ENCODE measurements around the gene MYH10.

MYH10 gene

GRCh38 chr17:8602679-8603078 is 27.8 kb downstream of the MYH10 start:
- no peak for DNase-seq

- peak in 1 of 2 donors; percentile 10 for DNase-seq
Measured at GRCh38 chr17:8599351-8600011, 31.0 kb downstream of the MYH10 start.

- no peak for DNase-seq
Measured at GRCh38 chr17:8598913-8599312, 31.6 kb downstream of the MYH10 start.

GRCh38 chr17:8593830-8594229 is 36.7 kb downstream of the MYH10 start:
- no peak for DNase-seq

- no peak for DNase-seq
Measured at GRCh38 chr17:8593276-8593675, 37.2 kb downstream of the MYH10 start.

- DNase-seq = no peak
Measured at GRCh38 chr17:8588877-8589554, 41.5 kb downstream of the MYH10 start.

GRCh38 chr17:8586766-8587165 is 43.8 kb downstream of the MYH10 start:
- DNase-seq = no peak

GRCh38 chr17:8585911-8586310 is 44.6 kb downstream of the MYH10 start:
- DNase-seq = no peak

- no peak for DNase-seq
Measured at GRCh38 chr17:8583954-8584353, 46.6 kb downstream of the MYH10 start.

GRCh38 chr17:8580952-8581658 is 49.4 kb downstream of the MYH10 start:
- DNase-seq = no peak

- DNase-seq = no peak
Measured at GRCh38 chr17:8577868-8578267, 52.7 kb downstream of the MYH10 start.

GRCh38 chr17:8576559-8577294 is 53.8 kb downstream of the MYH10 start:
- no peak for DNase-seq

GRCh38 chr17:8574687-8575086 is 55.8 kb downstream of the MYH10 start:
- DNase-seq = no peak

- DNase-seq = no peak
Measured at GRCh38 chr17:8572764-8573163, 57.8 kb downstream of the MYH10 start.

- DNase-seq = no peak
Measured at GRCh38 chr17:8563981-8564602, 66.4 kb downstream of the MYH10 start.

- DNase-seq = no peak
Measured at GRCh38 chr17:8563024-8563776, 67.3 kb downstream of the MYH10 start.

GRCh38 chr17:8558144-8558543 is 72.4 kb downstream of the MYH10 start:
- no peak for DNase-seq

GRCh38 chr17:8557176-8557806 is 73.2 kb downstream of the MYH10 start:
- no peak for DNase-seq

- DNase-seq = no peak
Measured at GRCh38 chr17:8556074-8556473, 74.5 kb downstream of the MYH10 start.

GRCh38 chr17:8555062-8555461 is 75.5 kb downstream of the MYH10 start:
- DNase-seq = no peak

- no peak for DNase-seq
Measured at GRCh38 chr17:8552577-8553320, 77.8 kb downstream of the MYH10 start.
